Measurements from ENCODE around the gene ALKBH5. TPM values are rescaled to one million over a fixed set of nuclear protein-coding genes. Genes with fewer than 3 reads are reported as not detected.

ALKBH5 gene
- polyA plus RNA-seq, 2 of the 4 experiments (the other 2 are of a cell fraction) = 57.9 to 105 TPM

GRCh38 chr17:18158022-18158600, 25.5 kb upstream of the ALKBH5 start:
- TF ChIP-seq BHLHE40 (IDR thresholded peaks at IDR 0.05; ENCODE audit: low read depth, low read length) (no peak), CBX8 (IDR thresholded peaks at IDR 0.05) (no peak), ZNF302 (CRISPR knock-in tag; IDR thresholded peaks at IDR 0.05) (no peak), ESRRA (IDR thresholded peaks at IDR 0.05; ENCODE audit: borderline replicate concordance, low read length) (no peak), MAFK (IDR thresholded peaks at IDR 0.05; ENCODE audit: partially characterized antibody) (no peak), RAD21 (conservative IDR thresholded peaks at IDR 0.05 in 1 of 2, IDR thresholded peaks at IDR 0.05 in 1 of 2) (no peak), FOXS1 (CRISPR knock-in tag; IDR thresholded peaks at IDR 0.05) (no peak), HOXB5 (CRISPR knock-in tag; IDR thresholded peaks at IDR 0.05) (no peak), ATOH8 (CRISPR knock-in tag; IDR thresholded peaks at IDR 0.05; ENCODE audit: low read depth) (no peak), NFE2L2 (conservative IDR thresholded peaks at IDR 0.05; ENCODE audit: low read length) (no peak), PHF8 (IDR thresholded peaks at IDR 0.05; ENCODE audit: borderline replicate concordance, low read depth) (no peak), MAX (IDR thresholded peaks at IDR 0.05) (no peak)
- peak overlapping the region; percentile 49 to 77; a peak in 4 of 6 replicates for H3K27ac ChIP-seq
- H3K4me2 ChIP-seq = peak overlapping the region; percentile 36

GRCh38 chr17:18159551-18160120, 24.0 kb upstream of the ALKBH5 start:
- Histone ChIP-seq H3K4me1 (peaks cover 13% of the 10 kb centered on the region; the same call in 2 of the 3 replicates), H3K4me3 (no peak overlapping the region), H3K27ac (no peak overlapping the region), H3K4me2 (no peak overlapping the region; the same call in 2 of the 3 replicates), H3K9me3 (no peaks in the 10 kb centered on the region)
- TF ChIP-seq POLR2AphosphoS2 (conservative IDR thresholded peaks at IDR 0.05; ENCODE audit: low read length) (no peak), HMGXB4 (CRISPR knock-in tag; IDR thresholded peaks at IDR 0.05; ENCODE audit: borderline replicate concordance) (no peak), KDM5A (IDR thresholded peaks at IDR 0.05) (no peak), ZNF302 (CRISPR knock-in tag; IDR thresholded peaks at IDR 0.05) (no peak), HES2 (IDR thresholded peaks at IDR 0.05) (no peak), HEYL (CRISPR knock-in tag; IDR thresholded peaks at IDR 0.05) (no peak), HOXA7 (CRISPR knock-in tag; IDR thresholded peaks at IDR 0.05) (no peak), SREBF2 (IDR thresholded peaks at IDR 0.05) (no peak), RAD21 (conservative IDR thresholded peaks at IDR 0.05 in 1 of 2, IDR thresholded peaks at IDR 0.05 in 1 of 2) (no peak), CEBPB (IDR thresholded peaks at IDR 0.05) (no peak), EHF (CRISPR knock-in tag; IDR thresholded peaks at IDR 0.05) (no peak), CBX2 (IDR thresholded peaks at IDR 0.05; ENCODE audit: borderline replicate concordance, low read depth) (no peak), JUNB (IDR thresholded peaks at IDR 0.05) (no peak), GATA3 (IDR thresholded peaks at IDR 0.05; ENCODE audit: borderline replicate concordance) (no peak)
- DNase-seq (ENCODE audit: low read depth in 1 of 2, low spot score in 1 of 2) = no peak
- ATAC-seq = no peak
- ChIA-PET CTCF (interaction anchor here (0.6 to 1.6 kb wide), 4 partner anchors 17 to 52 kb away, joined by 3 to 4 read pairs (median 4); no protein-coding TSS in a partner anchor), POLR2A (interaction anchor here (0.5 kb wide), 1 partner anchor 100 kb away, joined by 3 read pairs; no protein-coding TSS in a partner anchor)
- FAIRE-seq = no peak
- 52% methylated on average over 3 of the region's 3 CpGs for WGBS (ENCODE audit: missing lambda C conversion rate)

More at GRCh38 chr17:18158022-18158600, 25.5 kb upstream of the ALKBH5 start:
- ChIA-PET POLR2A (interaction anchor here (0.6 to 1.3 kb wide), 2 partner anchors 24 to 26 kb away, joined by 3 to 6 read pairs; partner anchors contain the start of gene ALKBH5), CTCF (interaction anchor here (1.0 kb wide), 1 partner anchor 17 kb away, joined by 3 read pairs; no protein-coding TSS in a partner anchor)
- peak; percentile 74 to 84 for DNase-seq (ENCODE audit: low read depth in 1 of 2, low spot score in 1 of 2)
- Histone ChIP-seq H3K9me3 (no peaks in the 10 kb centered on the region), H3K4me3 (peak overlapping the region; percentile 39), H3K4me1 (peaks cover 13% of the 10 kb centered on the region; the same call in 2 of the 3 replicates)
- FAIRE-seq = no peak
- WGBS (ENCODE audit: missing lambda C conversion rate) = 54% methylated on average over 24 of the region's 26 CpGs
- ATAC-seq = peak; percentile 31 to 66; a peak in 5 of 6 replicates
